Thymus (tissue), 11 donors: ENCODE results near the gene GDF11. TPM values are rescaled to one million over a fixed set of nuclear protein-coding genes. Genes with fewer than 3 reads are reported as not detected.

Experiments
- DNase-seq, 9 donors: peaks; one replicate each; pipeline ENCODE4 v3.0.0-alpha.2; 2013; ENCODE audit warnings: low spot score in 9 of 9, low read depth in 6 of 9, missing footprints in 1 of 9
- H3K27ac ChIP-seq, 2 donors: one replicate each; pipeline ENCODE4 v1.5.1; 2013; ENCODE audit warnings: control low read depth in 1 of 2, low read depth in 1 of 2, low read length in 1 of 2, mild to moderate bottlenecking in 1 of 2, moderate library complexity in 1 of 2
- H3K27me3 ChIP-seq, 2 donors: one replicate each; pipeline ENCODE4 v1.5.1; 2013; ENCODE audit warnings: low read length in 1 of 2; ENCODE audit not compliant: control insufficient read depth in 2 of 2, insufficient read depth in 1 of 2
- H3K36me3 ChIP-seq, 2 donors: one replicate each; pipeline ENCODE4 v1.5.1; 2013; ENCODE audit warnings: low read length in 1 of 2, mild to moderate bottlenecking in 1 of 2, moderate library complexity in 1 of 2; ENCODE audit not compliant: control insufficient read depth in 2 of 2, insufficient read depth in 2 of 2
- H3K4me1 ChIP-seq, 2 donors: one replicate each; pipeline ENCODE4 v1.5.1; 2013; ENCODE audit warnings: low read length in 2 of 2; ENCODE audit not compliant: control insufficient read depth in 2 of 2, insufficient read depth in 2 of 2
- H3K4me3 ChIP-seq, 2 donors: one replicate each; pipeline ENCODE4 v1.5.1; 2013; ENCODE audit warnings: low read length in 2 of 2, control low read depth in 1 of 2, mild to moderate bottlenecking in 1 of 2
- H3K9me3 ChIP-seq, 2 donors: one replicate each; pipeline ENCODE4 v1.5.1; 2013; ENCODE audit warnings: low read length in 1 of 2, mild to moderate bottlenecking in 1 of 2; ENCODE audit not compliant: control insufficient read depth in 2 of 2, insufficient read depth in 1 of 2
- WGBS: extraction: QIAGEN DNeasy Blood & Tissue Kit; methylation state at CpG from one replicate; pipeline ENCODE4 v1.1.7; 2013; 5-methylcytosine and 5-hydroxymethylcytosine counted together
- polyA plus RNA-seq: library from polyadenylated mRNA; stranded (reverse); fragments of 200-250 nt; gene quantifications from one replicate; pipeline ENCODE4 v1.2.3, GENCODE V29; 2013
- total RNA-seq: library from RNA; stranded (reverse); fragments of 120-200 nt; gene quantifications from one replicate; pipeline ENCODE4 v1.2.4, GENCODE V29; 2013
- donor health status: healthy.

GDF11 gene
- total and polyA plus RNA-seq, 2 donors = 1.9 to 2.8 TPM

GRCh38 chr12:55715169-55715764 is 27.7 kb upstream of the GDF11 start:
- H3K27ac ChIP-seq = peak overlapping the region; percentile 27 to 92
- no peak for DNase-seq
- peaks cover 16 to 37% of the 10 kb centered on the region in 2 donors for H3K4me1 ChIP-seq
- H3K27me3 ChIP-seq = peaks cover 0 to 28% of the 10 kb centered on the region in 2 donors
- H3K4me3 ChIP-seq = peak overlapping the region; percentile 89 to 96
- no peaks in the 10 kb centered on the region for H3K9me3 ChIP-seq
- H3K36me3 ChIP-seq = peaks cover 12 to 18% of the 10 kb centered on the region in 2 donors
- 85% methylated on average over 7 of the region's 7 CpGs for WGBS

GRCh38 chr12:55715833-55716581 is 26.9 kb upstream of the GDF11 start, which contains the start of gene BLOC1S1:
Gene BLOC1S1 (plus strand): TSS chr12:55716046. CDS start chr12:55716052, 6 bp downstream.
- Histone ChIP-seq H3K4me3 (peak within 1 kb of the TSS; percentile 89 to 96), H3K36me3 (peaks cover 15 to 24% of the 10 kb centered on the region in 2 donors), H3K4me1 (peaks cover 16 to 37% of the 10 kb centered on the region in 2 donors), H3K9me3 (no peaks in the 10 kb centered on the region), H3K27me3 (peaks cover 0 to 20% of the 10 kb centered on the region in 2 donors), H3K27ac (peak within 1 kb of the TSS; percentile 87 to 92)
- DNase-seq = peak; percentile 82 to 100 (median 98)
- WGBS = under 1% methylated on average over 42 of the region's 42 CpGs

- H3K9me3 ChIP-seq = no peaks in the 10 kb centered on the region
- H3K27me3 ChIP-seq = peaks cover 0 to 16% of the 10 kb centered on the region in 2 donors
- peak overlapping the region; percentile 56 to 87 for H3K27ac ChIP-seq
- H3K36me3 ChIP-seq = peaks cover 15 to 29% of the 10 kb centered on the region in 2 donors
- H3K4me3 ChIP-seq = peak overlapping the region; percentile 89 to 96
- H3K4me1 ChIP-seq = peaks cover 16 to 37% of the 10 kb centered on the region in 2 donors
- no peak for DNase-seq
- 4% methylated on average over 13 of the region's 13 CpGs for WGBS
These were observed 26.4 kb upstream of the GDF11 start for GRCh38 chr12:55716582-55716957.

- 61% methylated on average over 8 of the region's 8 CpGs for WGBS
- Histone ChIP-seq H3K27ac (peak overlapping the region in 1 of 2 donors; percentile 39), H3K4me3 (peak overlapping the region; percentile 89 to 96), H3K9me3 (no peaks in the 10 kb centered on the region), H3K4me1 (peaks cover 16 to 37% of the 10 kb centered on the region in 2 donors), H3K27me3 (peaks cover 0 to 9% of the 10 kb centered on the region in 2 donors), H3K36me3 (peaks cover 15 to 32% of the 10 kb centered on the region in 2 donors)
- DNase-seq = no peak
These were observed 25.6 kb upstream of the GDF11 start for GRCh38 chr12:55717011-55718007.

GRCh38 chr12:55718015-55718414 is 24.9 kb upstream of the GDF11 start:
- no peak overlapping the region for H3K27ac ChIP-seq

GRCh38 chr12:55718624-55719275 is 24.2 kb upstream of the GDF11 start:
- peaks cover 18 to 34% of the 10 kb centered on the region in 2 donors for H3K36me3 ChIP-seq
- no peak for DNase-seq
- no peak overlapping the region for H3K4me3 ChIP-seq
- H3K27me3 ChIP-seq = no peaks in the 10 kb centered on the region
- 96% methylated on average over 4 of the region's 4 CpGs for WGBS
- H3K4me1 ChIP-seq = peaks cover 16 to 37% of the 10 kb centered on the region in 2 donors
- H3K9me3 ChIP-seq = peaks cover 0 to under 1% of the 10 kb centered on the region in 2 donors
- no peak overlapping the region for H3K27ac ChIP-seq

More at GRCh38 chr12:55718015-55718414, 24.9 kb upstream of the GDF11 start:
- Histone ChIP-seq H3K36me3 (peaks cover 15 to 32% of the 10 kb centered on the region in 2 donors), H3K4me3 (no peak overlapping the region), H3K27me3 (peaks cover 0 to 3% of the 10 kb centered on the region in 2 donors), H3K4me1 (peaks cover 16 to 37% of the 10 kb centered on the region in 2 donors), H3K9me3 (no peaks in the 10 kb centered on the region)
- WGBS = 91% methylated on average over 4 of the region's 4 CpGs
- no peak for DNase-seq

GRCh38 chr12:55719371-55719770 is 23.6 kb upstream of the GDF11 start:
- H3K4me1 ChIP-seq = peaks cover 16 to 40% of the 10 kb centered on the region in 2 donors
- H3K27ac ChIP-seq = no peak overlapping the region
- no peak overlapping the region for H3K4me3 ChIP-seq
- H3K9me3 ChIP-seq = peaks cover 0 to 6% of the 10 kb centered on the region in 2 donors
- WGBS = 96% methylated on average over 7 of the region's 7 CpGs
- no peak for DNase-seq
- peaks cover 25 to 40% of the 10 kb centered on the region in 2 donors for H3K36me3 ChIP-seq
- no peaks in the 10 kb centered on the region for H3K27me3 ChIP-seq

GRCh38 chr12:55720071-55720564 is 22.8 kb upstream of the GDF11 start, which contains the start of gene RDH5:
Gene RDH5 (plus strand): TSS chr12:55720393. CDS start chr12:55721185, 792 bp downstream.
- H3K4me3 ChIP-seq = no peak within 1 kb of the TSS
- DNase-seq = no peak
- H3K27ac ChIP-seq = no peak within 1 kb of the TSS
- peaks cover 0 to 6% of the 10 kb centered on the region in 2 donors for H3K9me3 ChIP-seq
- WGBS = 89% methylated on average over 6 of the region's 6 CpGs
- H3K27me3 ChIP-seq = no peaks in the 10 kb centered on the region
- H3K4me1 ChIP-seq = peaks cover 16 to 47% of the 10 kb centered on the region in 2 donors
- H3K36me3 ChIP-seq = peaks cover 30 to 42% of the 10 kb centered on the region in 2 donors
